Tongue (tissue), 2 donors: ENCODE data around the gene ANKFN1. TPM values are rescaled to one million over a fixed set of nuclear protein-coding genes. Genes with fewer than 3 reads are reported as not detected.
"Not testable (repeated sequence)": the region's sequence is repeated elsewhere in the genome, so short reads cannot be mapped to it uniquely, and the experiment has no call there.

Source experiments
- DNase-seq: peaks from one replicate; pipeline ENCODE4 v3.0.0-alpha.2; 2015
- total RNA-seq: library from RNA; depleted of rRNA; stranded (reverse); fragments of >200 nt; gene quantifications from one replicate; pipeline ENCODE4 v1.2.3, GENCODE V29; 2014

Gene ANKFN1
- total RNA-seq, 1 donor from 2014 or later, result 1.7 TPM

DNA sequence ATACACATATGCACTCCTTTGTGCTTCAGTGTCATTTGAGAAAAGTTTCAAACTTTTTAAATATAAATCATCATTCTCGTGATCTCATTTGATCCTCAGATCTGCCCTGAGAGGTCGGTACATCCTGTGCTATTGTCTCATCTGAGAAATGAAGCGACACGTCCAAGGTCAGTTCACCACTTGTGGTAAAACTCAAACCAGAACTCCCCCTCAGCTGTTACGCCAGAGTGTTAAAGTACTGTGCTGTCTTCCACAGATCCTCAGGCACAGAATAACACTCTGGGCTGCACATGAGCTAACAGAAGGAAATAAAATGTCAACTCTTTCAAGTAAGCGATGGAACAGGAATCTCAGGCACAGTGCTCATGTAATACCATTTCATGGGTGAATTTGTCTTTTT is 31.4 kb downstream of the ANKFN1 start:
- no peak for DNase-seq

- DNase-seq, result no peak
These were observed 32.4 kb downstream of the ANKFN1 start for GRCh38 chr17:56185491-56186221.

GRCh38 chr17:56186222-56186786 is 33.0 kb downstream of the ANKFN1 start:
- DNase-seq, result no peak

DNA sequence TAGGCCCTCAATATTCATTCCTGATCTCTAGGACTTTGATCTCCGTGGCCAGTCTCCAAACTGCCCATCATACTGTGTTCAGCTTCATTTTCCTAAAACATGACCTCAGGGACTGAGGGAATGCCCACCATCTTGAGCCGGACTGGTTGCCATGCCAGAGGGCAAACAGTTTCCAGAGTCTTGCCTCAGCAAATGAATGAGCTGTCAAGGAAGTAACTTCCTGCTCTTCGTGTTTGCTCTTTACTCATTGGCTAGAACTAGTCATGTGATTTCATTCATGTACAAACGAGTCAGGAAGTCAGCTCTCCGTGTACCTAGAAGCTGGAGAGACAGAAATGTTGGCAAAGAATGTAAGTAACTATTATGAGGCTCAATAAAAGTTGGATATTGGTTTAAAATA is 50.2 kb downstream of the ANKFN1 start:
- no peak for DNase-seq

- no peak for DNase-seq
These were observed 53.1 kb downstream of the ANKFN1 start for GRCh38 chr17:56206351-56206750.

- DNase-seq, result no peak
These were observed 59.8 kb downstream of the ANKFN1 start for GRCh38 chr17:56213031-56213430.

DNA sequence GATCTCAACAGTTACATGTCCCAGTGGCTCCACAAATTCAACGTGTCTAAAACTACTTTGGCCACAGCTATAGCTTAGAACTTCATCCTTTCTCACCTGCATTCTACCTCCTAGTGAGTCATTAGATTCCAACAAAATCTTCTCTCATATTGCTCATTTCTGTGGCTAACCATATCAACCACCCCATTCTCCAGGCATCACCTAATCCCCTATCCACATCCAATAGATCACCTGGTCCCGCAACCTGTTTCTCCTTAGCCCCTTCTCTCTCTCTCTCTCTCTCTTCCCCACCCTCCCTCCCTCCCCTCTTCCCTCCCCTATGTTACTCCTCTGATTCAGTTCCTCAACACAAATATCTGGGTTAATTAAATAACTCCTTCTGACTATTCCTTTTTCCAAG is 64.6 kb downstream of the ANKFN1 start:
- DNase-seq, result no peak

DNA sequence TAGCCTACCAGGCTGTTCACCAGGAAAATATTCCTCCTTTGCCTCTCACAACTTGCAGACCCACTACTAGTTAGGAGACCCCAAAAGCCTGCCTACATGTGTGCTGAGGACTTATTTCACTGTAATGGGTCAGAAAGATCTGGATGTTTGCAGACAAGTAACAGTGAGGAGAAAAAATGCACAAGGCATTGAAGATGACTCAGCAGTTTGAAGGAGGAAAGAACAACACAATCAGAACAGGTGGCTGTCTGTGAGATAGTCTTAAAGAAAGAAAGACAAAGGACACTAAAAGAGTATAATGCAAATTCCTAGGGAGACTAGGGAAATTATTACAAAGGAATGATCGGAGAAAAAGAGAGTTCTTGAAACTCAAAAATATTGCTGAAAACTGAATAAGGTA is 69.0 kb downstream of the ANKFN1 start:
- DNase-seq, result no peak

GRCh38 chr17:56230660-56231059 is 77.4 kb downstream of the ANKFN1 start:
- DNase-seq, result no peak

GRCh38 chr17:56231252-56231651 is 78.0 kb downstream of the ANKFN1 start:
- DNase-seq, result no peak

DNA sequence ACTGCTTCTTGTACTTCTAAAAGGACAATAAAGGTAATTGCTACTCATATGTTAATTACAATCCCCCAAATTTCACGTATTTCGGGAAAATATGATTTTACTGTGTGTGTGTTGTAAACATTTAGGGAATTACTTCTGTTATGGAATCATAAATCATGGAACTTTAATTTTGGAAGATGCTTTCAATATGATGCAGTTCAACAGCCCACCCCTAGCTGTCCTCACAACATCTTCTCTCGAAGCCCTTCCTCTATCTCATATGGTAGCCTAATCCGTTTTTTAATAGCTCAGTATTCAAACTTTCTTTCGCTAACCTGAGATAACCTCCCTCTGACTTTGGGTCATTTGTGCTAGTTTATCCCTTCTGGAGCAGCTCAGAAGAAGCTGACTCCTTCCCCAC is 78.4 kb downstream of the ANKFN1 start:
- no peak for DNase-seq

DNA sequence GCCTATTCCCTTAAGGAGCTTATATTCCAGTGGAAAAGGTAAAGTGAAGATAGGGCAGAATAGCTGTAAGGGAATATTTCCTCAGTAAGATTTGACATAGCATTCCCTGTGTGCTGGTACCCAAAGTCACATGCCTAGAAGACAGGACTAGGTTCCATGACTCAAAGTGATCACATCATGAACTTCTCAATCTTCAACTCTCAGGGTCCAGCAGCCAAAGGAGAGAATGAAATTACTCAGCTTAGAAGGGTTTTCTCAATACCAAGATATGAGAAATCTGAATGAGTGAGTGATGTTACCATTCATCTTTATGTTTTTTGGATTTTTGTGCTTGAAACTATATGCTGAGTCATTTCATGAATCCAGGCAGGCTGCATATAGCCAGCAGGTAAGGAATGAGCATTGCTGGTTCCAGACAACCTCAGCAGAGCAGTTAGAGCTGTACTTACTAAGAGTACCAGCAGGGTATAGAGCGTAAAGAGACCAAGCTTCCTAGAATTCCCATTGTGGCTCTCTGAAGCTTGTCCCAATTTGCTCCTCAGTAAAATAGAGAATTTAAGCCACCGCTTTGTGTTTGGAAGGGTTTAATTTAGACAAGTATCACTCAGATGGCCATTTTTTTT is 91.1 kb downstream of the ANKFN1 start:
- no peak for DNase-seq

DNA sequence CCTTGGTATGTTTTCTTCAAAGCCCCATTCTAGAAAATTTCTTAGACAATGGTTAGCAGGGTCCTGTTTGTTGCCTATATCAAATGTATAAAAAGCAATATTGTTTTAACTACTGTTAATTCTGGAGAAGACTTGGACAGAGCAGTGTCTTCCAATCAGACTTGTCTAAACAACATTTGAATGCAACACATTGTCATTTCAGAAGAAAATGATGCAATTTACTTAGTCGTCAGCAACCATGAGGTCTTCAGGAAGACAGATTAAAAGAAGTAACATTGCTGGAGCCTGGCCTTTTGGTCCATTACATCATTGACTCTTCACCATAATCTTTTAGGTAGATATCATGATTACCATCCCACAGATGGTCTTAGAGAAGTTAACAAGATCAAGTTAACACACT is 94.5 kb downstream of the ANKFN1 start:
- no peak for DNase-seq

DNA sequence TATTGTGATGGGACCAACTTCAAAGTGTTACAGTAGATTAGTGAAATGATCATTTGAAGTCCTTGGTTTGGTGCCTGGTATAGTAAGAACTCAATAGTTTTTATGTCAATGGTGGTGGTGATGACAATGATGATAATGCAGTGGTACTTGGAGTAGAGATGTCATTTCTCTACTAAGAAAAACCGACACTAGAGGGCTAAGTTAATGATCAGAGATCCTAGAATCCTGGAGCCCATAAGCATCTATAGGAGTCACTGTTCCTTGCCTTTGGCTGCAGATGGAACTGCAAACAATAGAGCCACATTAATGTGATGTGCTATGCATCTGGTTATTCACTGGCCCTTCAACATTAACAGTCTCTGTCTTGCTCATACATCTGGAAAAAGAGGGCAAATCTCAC is 103.8 kb downstream of the ANKFN1 start:
- no peak for DNase-seq

GRCh38 chr17:56260376-56261002 is 107.2 kb downstream of the ANKFN1 start:
- no peak for DNase-seq

DNA sequence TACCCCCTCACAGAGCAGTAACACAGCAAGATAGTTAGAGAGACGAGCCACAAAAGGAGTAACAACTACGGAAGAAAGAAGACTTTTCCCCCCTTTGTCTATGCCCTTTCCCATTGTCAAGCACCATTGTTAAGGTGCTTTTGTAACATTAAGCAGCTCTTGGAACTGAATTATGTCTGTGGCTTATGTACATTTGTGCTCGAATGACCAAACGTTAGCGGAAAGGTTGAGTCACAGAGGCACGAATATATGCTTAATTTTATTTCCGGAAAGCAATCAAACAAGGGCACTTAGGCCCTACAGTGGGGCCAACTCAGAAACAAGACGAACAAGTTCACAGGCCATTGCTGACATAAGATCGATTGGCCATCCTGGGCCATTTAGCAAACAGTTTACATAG is 109.5 kb downstream of the ANKFN1 start:
- no peak for DNase-seq

DNA sequence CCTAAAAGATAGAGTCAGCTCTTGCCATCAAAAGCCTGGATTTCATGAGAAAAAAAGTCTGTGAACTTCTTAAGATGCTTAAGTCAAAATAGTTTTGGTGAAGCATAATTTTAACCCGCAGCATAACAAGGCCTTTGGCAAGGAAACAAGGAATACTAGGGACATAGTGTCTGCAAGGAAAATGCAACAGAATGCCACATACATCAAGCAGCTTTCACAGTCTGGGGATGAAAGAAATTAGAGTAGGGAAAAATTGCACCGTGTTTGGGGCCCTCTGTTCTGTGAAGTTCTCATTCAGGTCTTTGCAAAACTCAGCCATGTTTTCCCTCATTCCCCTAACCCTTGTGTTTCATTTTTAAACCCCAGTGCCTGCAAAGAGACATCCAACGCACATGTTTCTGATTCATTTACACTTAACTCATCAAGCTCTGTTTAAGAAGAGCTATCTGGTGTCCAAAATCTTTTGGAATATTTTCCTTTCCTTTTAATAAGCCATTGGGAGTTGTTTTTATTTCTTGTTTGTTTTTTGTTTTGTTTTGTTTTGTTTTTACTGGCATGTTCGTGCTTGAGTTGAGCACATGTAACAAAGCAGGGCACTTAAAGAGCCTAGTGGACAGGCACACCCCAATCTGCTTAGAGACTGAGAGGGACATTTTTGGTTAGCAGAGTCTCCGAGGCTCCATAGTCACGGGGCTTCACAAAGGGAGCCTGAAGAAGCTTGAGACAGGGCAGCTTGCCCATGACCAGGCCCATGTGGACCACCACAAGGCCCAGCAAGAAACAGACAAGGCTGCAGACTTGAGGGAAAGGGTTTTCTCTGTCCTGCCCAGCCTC is 116.5 kb downstream of the ANKFN1 start:
- peak; percentile 21 for DNase-seq

DNA sequence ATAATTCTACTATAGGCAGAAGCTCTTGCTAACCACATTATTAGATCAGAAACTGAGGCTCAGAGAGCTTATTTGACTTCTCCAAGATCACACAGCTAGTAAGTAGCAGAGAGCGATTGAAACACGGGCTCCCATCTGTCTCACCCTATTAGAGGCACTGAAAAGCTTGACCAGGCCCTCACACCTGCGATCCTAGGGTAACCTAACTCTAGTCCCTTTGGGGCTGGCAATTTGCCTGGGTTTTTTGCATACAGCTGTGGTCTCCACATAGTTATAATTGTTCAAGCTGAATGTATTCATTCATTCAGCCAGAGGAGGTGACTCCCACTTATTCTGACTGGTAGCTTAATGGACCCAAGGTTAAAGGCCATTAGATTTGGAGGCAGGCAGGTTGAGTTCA is 121.2 kb downstream of the ANKFN1 start:
- DNase-seq, result no peak

DNA sequence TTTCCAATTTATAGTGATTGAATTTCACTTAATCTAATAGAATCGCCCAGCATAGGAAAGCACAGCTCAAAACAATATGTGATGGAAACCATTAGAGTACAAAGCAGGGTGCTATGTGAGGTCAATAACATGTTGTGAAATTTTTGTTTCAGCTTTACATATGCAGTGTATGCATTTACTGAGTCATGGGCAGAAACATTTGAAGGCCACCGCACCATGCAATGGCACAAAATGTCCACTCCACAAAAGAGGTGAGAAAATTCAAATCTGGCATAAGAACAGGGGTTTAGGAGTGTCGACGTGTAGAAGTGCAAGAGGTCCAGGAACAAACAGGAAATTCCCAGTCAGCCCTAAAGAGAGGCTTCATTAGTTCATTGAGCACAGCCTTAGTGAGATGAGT is 131.2 kb downstream of the ANKFN1 start:
- DNase-seq, result no peak

GRCh38 chr17:56288786-56289185 is 135.5 kb downstream of the ANKFN1 start:
- DNase-seq, result not testable (repeated sequence)

- no peak for DNase-seq
These were observed 136.0 kb downstream of the ANKFN1 start for GRCh38 chr17:56289321-56289720.

- no peak for DNase-seq
These were observed 137.0 kb downstream of the ANKFN1 start for GRCh38 chr17:56290101-56290801.
